C4-2B (cell line): ENCODE data around the gene TMEM242.

Experiments
- CTCF ChIP-seq: fragments of 450-650 bp; conservative IDR thresholded peaks from 2 replicates; pipeline ENCODE4 v1.5.1; 2017; ENCODE audit warnings: mild to moderate bottlenecking
- ZFX ChIP-seq: fragments of 450-650 bp; IDR thresholded peaks from 2 replicates; pipeline ENCODE4 v1.6.1; 2017

- TF ChIP-seq CTCF (no peak), ZFX (no peak)
Observed at GRCh38 chr6:157272372-157272771, 50.9 kb downstream of the TMEM242 start.
